ENCODE results near the gene SPACA4. TPM values are rescaled to one million over a fixed set of nuclear protein-coding genes. Genes with fewer than 3 reads are reported as not detected.
A peak's percentile ranks its signal among the peaks of the same experiment; 100 is the strongest.

The SPACA4 gene
- polyA plus RNA-seq, 2 of the 4 experiments (the other 2 are of a cell fraction) = 0.08 to 0.12 TPM

- TF ChIP-seq JUNB (IDR thresholded peaks at IDR 0.05) (no peak), HOXA7 (CRISPR knock-in tag; IDR thresholded peaks at IDR 0.05) (no peak), CTCF (IDR thresholded peaks at IDR 0.05) (no peak), USF2 (IDR thresholded peaks at IDR 0.05) (no peak), MAX (IDR thresholded peaks at IDR 0.05) (no peak), CHD4 (IDR thresholded peaks at IDR 0.05; ENCODE audit: borderline replicate concordance) (no peak), SMC3 (IDR thresholded peaks at IDR 0.05) (no peak)
Observed at GRCh38 chr19:48598996-48599700, 7.4 kb upstream of the SPACA4 start (continued).

GRCh38 chr19:48600679-48601417 is 5.7 kb upstream of the SPACA4 start:
- WGBS (ENCODE audit: missing lambda C conversion rate) = 85% methylated on average over 17 of the region's 21 CpGs
- no peak for ATAC-seq
- Histone ChIP-seq H3K9me3 (no peaks in the 10 kb centered on the region), H3K27ac (peak overlapping the region in 1 of 2 experiments; percentile 77; a peak in 1 of 6 replicates), H3K4me1 (peaks cover 14% of the 10 kb centered on the region), H3K4me3 (no peak overlapping the region), H3K4me2 (no peak overlapping the region)
- no peak for FAIRE-seq
- ChIA-PET CTCF (interaction anchor here (0.6 to 18.9 kb wide), 11 partner anchors 8 to 335 kb away, joined by 3 to 396 read pairs (median 4); no protein-coding TSS in a partner anchor), POLR2A (interaction anchor here (1.7 kb wide), 1 partner anchor 18 kb away, joined by 5 read pairs; the partner anchor contains the start of genes RPL18 and SPHK2)
- TF ChIP-seq MAFK (IDR thresholded peaks at IDR 0.05; ENCODE audit: partially characterized antibody) (no peak), MAZ (IDR thresholded peaks at IDR 0.05; ENCODE audit: borderline replicate concordance, low read depth, low read length) (no peak), CTCF (IDR thresholded peaks at IDR 0.05) (no peak), HDAC2 (IDR thresholded peaks at IDR 0.05) (no peak), POLR2AphosphoS2 (conservative IDR thresholded peaks at IDR 0.05; ENCODE audit: low read length) (no peak), ZSCAN20 (CRISPR knock-in tag; IDR thresholded peaks at IDR 0.05) (no peak), ZFP36 (IDR thresholded peaks at IDR 0.05; ENCODE audit: borderline replicate concordance, partially characterized antibody) (no peak), FOSB (CRISPR knock-in tag; IDR thresholded peaks at IDR 0.05) (no peak), SREBF2 (IDR thresholded peaks at IDR 0.05) (no peak), EHMT2 (IDR thresholded peaks at IDR 0.05; ENCODE audit: low read depth) (no peak), NPAS2 (CRISPR knock-in tag; IDR thresholded peaks at IDR 0.05; ENCODE audit: borderline replicate concordance) (no peak), EP300 (IDR thresholded peaks at IDR 0.05) (no peak), FOXS1 (CRISPR knock-in tag; IDR thresholded peaks at IDR 0.05) (no peak), ZC3H11A (IDR thresholded peaks at IDR 0.05) (no peak), RAD21 (conservative IDR thresholded peaks at IDR 0.05 in 1 of 2, IDR thresholded peaks at IDR 0.05 in 1 of 2) (no peak), CBX2 (IDR thresholded peaks at IDR 0.05; ENCODE audit: borderline replicate concordance, low read depth) (no peak), BCL3 (IDR thresholded peaks at IDR 0.05) (no peak)
- DNase-seq (ENCODE audit: low read depth in 1 of 2, low spot score in 1 of 2) = no peak

Data from A549 (cell line).